ENCODE results near the gene MOCOS.

MOCOS gene

GRCh38 chr18:36179562-36180355, 7.5 kb upstream of the MOCOS start:
- DNase-seq: no peak

- no peak for DNase-seq
These were observed 5.9 kb upstream of the MOCOS start for GRCh38 chr18:36181441-36181840.

GRCh38 chr18:36181898-36182506, 5.3 kb upstream of the MOCOS start:
- no peak for DNase-seq

GRCh38 chr18:36183033-36183432, 4.3 kb upstream of the MOCOS start:
- DNase-seq: no peak

GRCh38 chr18:36183987-36184386, 3.3 kb upstream of the MOCOS start:
- no peak for DNase-seq

GRCh38 chr18:36185157-36185556, 2.1 kb upstream of the MOCOS start:
- DNase-seq: no peak

- no peak for DNase-seq
These were observed 1.3 kb upstream of the MOCOS start for GRCh38 chr18:36185901-36186460.

GRCh38 chr18:36186461-36187192, 670 bp upstream of the MOCOS start:
- DNase-seq: no peak

- DNase-seq: no peak
These were observed 777 bp downstream of the MOCOS start for GRCh38 chr18:36187826-36188721.

- no peak for DNase-seq
These were observed 1.6 kb downstream of the MOCOS start for GRCh38 chr18:36188916-36189315.

- DNase-seq: no peak
These were observed 2.2 kb downstream of the MOCOS start for GRCh38 chr18:36189486-36189885.

GRCh38 chr18:36191286-36191685, 4.0 kb downstream of the MOCOS start:
- no peak for DNase-seq

GRCh38 chr18:36191711-36192110, 4.4 kb downstream of the MOCOS start:
- DNase-seq: no peak

GRCh38 chr18:36194600-36195315, 7.5 kb downstream of the MOCOS start:
- DNase-seq: no peak

GRCh38 chr18:36195427-36196122, 8.3 kb downstream of the MOCOS start:
- no peak for DNase-seq

GRCh38 chr18:36196238-36196995, 9.1 kb downstream of the MOCOS start:
- DNase-seq: no peak

- DNase-seq: no peak
These were observed 10.3 kb downstream of the MOCOS start for GRCh38 chr18:36197511-36198166.

GRCh38 chr18:36199691-36200295, 12.5 kb downstream of the MOCOS start:
- no peak for DNase-seq

- DNase-seq: no peak
These were observed 13.1 kb downstream of the MOCOS start for GRCh38 chr18:36200354-36200771.
